Mucosa of gallbladder (tissue), 1 donor: ENCODE measurements around the gene SMARCB1. TPM values are rescaled to one million over a fixed set of nuclear protein-coding genes. Genes with fewer than 3 reads are reported as not detected.
A peak's percentile ranks its signal among the peaks of the same experiment; 100 is the strongest.

Experiments used
- DNase-seq: peaks from one replicate; pipeline ENCODE4 v3.0.0-alpha.2; 2020; ENCODE audit warnings: low spot score
- total RNA-seq: library from RNA; stranded (reverse); gene quantifications from one replicate; pipeline ENCODE4 v1.2.1, GENCODE V29; 2021
- donor health status: DM: no; HTN: no; CAD: no.

The SMARCB1 gene
- total RNA-seq, 1 donor from 2014 or later, result 70.7 TPM

DNA sequence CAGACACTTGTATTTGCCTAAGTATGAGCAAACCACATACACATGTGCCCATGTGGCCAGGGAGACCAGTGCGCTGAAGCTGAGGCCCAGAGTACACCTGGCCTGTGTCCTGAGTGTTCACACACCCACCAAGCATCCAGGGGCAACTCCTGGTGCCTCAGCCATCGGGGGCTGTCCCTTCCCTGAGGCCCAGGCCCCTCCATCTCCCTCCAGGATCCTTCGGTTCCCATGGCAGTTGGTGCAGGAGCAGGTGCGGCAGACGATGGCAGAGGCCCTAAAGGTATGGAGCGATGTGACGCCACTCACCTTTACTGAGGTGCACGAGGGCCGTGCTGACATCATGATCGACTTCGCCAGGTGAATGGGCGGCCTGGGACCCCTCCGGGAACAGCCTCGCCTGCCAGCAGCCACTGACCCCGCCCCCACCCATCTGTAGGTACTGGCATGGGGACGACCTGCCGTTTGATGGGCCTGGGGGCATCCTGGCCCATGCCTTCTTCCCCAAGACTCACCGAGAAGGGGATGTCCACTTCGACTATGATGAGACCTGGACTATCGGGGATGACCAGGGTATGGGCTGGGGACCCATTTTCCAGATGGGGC is 6.5 kb upstream of the SMARCB1 start:
- DNase-seq, result no peak

DNA sequence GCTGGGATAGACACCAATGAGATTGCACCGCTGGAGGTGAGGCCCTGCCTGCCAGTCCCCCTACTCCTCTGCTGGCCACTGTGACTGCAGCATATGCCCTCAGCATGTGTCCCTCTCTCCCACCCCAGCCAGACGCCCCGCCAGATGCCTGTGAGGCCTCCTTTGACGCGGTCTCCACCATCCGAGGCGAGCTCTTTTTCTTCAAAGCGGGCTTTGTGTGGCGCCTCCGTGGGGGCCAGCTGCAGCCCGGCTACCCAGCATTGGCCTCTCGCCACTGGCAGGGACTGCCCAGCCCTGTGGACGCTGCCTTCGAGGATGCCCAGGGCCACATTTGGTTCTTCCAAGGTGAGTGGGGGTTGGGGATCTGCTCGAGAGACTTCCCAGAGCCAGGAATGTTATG is 5.7 kb upstream of the SMARCB1 start:
- DNase-seq, result no peak

DNA sequence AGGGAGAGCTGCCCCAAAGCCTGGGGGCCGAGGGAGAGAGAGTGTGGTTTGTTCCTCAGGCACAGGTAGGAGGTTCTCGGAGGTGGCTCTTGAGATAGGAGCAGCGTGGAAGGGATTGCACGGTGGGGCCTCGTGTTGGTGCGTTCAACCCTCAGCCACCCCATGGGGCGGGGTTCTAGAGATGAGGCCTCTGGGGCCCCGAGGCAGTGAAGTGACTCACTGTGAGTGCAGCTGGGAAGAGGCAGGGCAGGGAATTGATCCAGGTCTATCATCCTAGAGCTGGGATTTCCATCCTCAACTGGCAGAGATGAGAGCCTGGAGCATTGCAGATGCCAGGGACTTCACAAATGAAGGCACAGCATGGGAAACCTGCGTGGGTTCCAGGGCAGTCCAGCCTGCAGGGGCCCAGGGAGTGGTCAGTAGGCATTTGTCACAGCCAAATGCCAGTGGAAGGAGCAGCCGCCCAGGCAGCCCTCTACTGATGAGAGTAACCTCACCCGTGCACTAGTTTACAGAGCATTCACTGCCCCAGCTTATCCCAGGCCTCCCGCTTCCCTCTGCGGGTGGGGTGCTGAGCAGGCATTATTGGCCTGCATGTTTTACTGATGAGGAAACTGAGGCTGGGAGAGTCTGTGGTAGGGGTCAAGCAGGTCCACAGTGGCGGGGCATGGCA is 5.1 kb upstream of the SMARCB1 start:
- DNase-seq, result no peak

DNA sequence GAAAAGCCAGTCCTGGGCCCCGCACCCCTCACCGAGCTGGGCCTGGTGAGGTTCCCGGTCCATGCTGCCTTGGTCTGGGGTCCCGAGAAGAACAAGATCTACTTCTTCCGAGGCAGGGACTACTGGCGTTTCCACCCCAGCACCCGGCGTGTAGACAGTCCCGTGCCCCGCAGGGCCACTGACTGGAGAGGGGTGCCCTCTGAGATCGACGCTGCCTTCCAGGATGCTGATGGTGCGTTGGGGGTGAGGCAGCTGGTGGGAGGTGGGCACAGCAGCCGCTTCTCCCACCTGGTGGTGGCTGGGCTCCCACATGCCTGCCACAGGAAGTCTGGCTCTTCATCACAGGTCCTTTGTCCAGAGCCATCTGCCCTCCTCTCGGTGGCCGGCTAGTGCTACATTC is 4.5 kb upstream of the SMARCB1 start:
- no peak for DNase-seq

DNA sequence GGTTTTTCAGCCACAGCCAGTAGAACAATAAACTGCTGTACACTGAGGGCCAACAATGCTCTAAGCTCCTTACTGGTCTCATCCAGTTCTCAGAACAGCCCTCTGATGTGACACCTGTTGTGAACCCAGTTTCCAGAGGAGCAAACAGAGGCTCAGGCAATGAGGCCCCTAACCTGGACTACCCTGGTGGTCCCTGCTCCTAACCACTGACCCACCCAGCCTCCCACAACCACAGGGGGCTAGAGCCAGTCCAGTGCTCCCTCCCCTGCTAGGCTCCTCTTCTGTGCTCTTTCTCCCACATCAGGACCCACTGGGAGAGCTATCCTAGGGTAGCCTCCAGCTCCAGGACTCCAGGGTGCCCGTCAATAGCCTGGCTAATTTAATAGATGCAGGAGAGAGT is 4.1 kb upstream of the SMARCB1 start:
- no peak for DNase-seq

DNA sequence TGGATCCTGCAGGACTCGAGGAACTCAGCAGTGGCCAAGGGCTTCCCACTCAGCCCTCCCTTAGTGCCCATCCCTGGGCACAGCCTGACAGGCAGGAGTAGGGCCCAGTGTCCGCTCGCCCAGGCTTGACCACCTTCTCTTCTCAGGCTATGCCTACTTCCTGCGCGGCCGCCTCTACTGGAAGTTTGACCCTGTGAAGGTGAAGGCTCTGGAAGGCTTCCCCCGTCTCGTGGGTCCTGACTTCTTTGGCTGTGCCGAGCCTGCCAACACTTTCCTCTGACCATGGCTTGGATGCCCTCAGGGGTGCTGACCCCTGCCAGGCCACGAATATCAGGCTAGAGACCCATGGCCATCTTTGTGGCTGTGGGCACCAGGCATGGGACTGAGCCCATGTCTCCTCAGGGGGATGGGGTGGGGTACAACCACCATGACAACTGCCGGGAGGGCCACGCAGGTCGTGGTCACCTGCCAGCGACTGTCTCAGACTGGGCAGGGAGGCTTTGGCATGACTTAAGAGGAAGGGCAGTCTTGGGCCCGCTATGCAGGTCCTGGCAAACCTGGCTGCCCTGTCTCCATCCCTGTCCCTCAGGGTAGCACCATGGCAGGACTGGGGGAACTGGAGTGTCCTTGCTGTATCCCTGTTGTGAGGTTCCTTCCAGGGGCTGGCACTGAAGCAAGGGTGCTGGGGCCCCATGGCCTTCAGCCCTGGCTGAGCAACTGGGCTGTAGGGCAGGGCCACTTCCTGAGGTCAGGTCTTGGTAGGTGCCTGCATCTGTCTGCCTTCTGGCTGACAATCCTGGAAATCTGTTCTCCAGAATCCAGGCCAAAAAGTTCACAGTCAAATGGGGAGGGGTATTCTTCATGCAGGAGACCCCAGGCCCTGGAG is 3.3 kb upstream of the SMARCB1 start:
- DNase-seq, result no peak

DNA sequence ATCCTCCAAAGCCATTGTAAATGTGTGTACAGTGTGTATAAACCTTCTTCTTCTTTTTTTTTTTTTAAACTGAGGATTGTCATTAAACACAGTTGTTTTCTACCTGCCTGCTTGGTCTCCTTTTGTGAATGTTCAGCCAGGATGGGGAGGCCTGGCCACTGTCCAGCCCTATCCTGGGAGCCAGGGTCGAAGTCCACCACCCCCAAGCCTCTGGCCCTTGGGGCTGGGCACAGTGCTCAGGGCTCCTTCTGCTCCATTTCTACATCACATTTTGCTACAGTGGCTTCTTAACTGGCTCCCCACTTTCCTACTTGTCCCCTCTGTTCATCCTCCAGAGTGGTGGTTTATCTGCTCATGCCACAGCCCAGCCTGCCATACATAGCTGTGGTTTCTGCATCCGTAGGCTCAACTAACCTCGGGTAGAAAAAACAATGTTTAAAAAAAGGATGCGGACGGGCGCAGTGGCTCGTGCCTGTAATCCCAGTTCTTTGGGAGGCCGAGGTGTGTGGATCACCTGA is 2.5 kb upstream of the SMARCB1 start:
- peak; percentile 66 for DNase-seq

DNA sequence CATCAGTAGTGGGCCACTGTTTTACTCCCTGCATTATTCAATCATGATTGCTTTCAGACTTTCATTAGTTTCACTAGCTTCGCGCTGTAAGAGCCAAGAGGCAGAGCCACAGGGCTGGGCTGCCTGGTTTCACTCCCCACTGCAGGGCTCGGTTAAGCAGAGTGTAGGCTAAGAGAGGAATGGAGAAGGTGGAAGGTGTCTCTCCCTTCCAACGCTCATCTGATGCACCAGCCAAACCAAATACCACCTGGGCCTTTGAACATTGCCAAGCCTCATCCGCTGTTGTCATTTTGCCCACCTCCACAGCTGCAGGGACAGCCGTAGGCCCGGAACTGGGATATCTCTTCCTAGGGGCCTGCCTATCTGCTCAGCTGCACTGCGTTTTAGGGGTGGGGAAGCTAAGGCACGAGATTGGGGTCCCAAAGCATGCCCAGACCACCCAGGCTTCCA is 480 bp upstream of the SMARCB1 start:
- DNase-seq, result no peak

DNA sequence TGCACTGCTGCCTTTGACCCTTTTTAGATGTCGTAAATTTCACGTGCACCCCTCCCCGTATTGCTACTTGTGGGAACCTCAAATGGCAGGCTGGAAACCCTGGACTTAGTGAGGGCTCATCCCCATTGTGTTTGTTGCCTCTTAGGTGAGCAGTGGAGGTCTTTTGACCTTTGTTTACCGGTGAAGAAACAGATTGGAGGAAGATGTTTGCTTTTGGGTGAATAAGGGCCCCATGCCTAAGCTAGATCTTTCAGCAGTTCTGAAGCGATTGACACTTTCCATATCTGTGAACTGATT is 782 bp downstream of the SMARCB1 start:
- no peak for DNase-seq

DNA sequence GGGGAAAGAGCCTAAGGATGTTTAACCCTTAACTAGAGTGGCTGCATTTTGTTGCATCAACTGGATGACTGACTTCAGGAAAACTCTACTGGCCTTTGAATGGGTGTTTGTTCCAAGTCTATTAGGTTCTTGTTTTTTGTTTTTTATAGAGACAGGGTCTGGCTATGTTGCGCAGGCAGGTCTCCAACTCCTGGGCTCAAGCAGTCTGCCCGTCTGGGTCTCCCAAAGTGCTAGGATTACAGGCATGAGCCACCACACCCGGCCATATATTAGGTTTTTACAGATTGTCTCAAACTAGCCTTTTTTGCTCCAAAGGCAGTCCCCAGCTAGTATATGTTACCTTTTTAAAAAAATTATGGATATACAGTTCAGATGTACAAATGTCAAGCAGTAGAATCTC is 1.1 kb downstream of the SMARCB1 start:
- no peak for DNase-seq

DNA sequence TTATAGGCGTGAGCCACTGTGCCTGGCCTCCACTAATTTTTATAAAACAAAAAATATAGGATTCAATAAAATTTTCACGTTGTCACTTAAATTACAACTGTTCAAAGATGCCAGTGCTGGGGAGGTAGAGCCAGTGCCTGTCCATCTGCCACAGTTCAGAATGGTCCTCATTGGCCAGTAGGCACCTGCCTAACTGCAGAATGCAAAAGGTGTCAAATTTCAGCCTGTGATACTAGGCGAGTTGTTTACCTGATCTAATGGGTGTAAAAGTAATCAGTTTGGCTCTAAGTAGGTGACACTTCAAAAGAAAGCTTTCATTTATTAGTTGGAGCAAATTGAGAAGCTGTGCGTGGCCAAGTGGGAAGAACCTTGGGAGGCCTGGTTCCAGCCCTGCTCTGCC is 2.4 kb downstream of the SMARCB1 start:
- no peak for DNase-seq

DNA sequence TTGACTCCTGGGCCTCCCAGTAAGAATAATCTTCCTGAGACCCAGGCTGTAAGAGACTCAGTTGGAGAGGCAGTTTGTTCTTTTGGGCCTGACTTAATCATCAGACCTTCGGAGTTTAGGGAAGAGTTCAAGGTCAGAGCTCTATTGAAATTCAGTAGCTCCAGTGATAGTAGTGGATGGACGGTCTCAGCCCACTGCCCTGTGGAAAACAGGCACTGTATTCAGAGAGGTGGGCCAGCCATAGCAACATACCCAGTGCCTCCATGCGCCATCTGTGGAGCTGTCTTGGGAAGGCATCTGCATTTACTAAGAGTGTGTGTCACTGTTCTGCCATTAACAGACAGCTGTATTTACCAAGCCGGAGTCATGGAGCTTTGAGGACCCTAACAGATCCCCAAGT is 2.9 kb downstream of the SMARCB1 start:
- no peak for DNase-seq

DNA sequence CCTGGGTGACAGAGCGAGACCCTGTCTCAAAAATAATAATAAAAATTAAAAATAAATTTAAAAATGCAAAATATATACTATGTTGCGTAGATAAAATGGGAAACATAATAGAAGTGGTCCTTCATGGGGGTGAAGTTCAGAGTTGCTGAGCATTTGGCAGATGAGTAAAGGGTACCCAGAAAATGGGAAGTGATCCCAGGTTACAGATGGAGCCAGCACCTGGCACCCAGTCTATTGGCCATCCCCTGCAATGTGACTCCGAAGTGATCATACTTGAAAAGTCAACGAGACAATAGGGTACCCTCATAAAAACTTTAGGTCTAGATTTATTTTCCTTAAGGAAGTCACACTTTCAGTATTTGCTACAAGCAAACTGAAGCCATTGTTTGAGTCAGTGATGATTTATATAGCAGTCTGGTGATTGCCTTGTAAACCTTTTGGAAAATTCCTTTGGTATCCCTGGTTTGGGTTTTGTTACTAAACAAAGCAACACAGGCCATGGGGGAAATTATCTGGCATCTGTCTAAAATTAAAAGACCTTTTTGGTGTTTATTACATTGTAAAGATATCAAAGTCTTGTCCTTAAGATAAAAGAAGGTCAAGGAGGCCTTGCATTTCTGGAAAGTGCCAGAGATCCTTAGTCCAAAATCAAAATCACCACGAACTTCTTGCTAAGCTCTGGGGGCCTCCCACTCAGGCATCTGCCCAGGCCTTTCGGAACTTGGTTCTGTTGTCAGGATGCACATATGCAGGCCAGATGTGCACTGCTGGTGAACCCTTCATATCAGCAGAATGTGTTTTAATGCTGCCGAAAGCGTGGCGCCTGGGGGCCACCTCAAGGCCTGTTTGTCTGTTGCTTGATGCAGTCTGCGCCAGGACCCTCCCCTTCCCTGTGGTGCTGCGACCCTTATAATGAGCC is 4.3 kb downstream of the SMARCB1 start:
- DNase-seq, result no peak

DNA sequence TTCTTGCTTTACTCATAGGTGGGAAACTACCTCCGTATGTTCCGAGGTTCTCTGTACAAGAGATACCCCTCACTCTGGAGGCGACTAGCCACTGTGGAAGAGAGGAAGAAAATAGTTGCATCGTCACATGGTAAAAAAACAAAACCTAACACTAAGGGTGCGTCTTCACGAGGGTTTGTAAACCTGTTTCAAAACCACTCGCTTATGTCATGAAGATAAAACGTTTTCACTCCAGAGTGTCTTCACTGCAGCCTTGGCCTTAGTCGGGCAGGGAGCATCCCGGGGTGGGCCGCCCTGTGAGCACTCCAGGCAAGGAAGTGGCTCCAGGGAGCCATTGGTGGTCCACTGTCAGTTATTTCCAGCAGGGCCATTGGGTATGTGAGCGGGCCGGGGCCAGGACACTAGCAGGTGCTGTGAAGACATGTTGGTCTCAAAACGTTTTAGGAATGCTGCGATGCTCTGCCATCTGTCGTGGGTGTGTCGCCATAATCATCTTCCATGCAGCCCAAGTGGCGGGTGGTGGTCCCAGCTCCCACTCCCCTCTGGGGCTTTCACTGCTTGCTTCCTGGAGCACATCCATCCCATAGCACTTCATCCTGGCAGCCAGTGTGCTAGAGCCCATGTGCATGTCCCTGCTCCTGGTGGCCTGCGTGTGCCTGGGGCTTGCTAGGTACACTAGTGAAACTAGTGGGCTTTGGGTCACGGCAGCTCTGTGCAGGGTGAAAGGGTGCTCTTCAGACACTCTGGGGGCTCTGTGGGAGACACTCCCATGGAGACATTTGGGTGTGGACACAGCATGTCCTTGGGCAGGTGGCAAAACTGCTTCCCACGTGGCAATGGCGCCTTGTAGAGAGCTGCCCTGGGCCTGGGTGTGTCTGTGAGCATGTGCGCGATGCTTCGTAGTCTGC is 5.2 kb downstream of the SMARCB1 start:
- DNase-seq, result no peak

DNA sequence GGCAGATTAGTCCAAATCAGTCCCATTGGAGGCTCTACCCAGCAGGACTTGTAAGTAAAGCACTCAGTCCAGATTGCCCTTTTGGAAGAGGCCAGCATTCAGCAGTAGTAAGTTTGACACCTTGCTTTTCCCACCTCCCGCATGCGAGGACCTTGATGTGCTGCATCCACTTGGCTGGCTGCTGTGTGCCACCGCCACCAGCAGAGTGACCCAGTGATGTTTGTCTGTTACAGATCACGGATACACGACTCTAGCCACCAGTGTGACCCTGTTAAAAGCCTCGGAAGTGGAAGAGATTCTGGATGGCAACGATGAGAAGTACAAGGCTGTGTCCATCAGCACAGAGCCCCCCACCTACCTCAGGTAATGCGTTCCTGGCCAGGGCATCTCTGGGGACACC is 6.6 kb downstream of the SMARCB1 start:
- DNase-seq, result no peak

DNA sequence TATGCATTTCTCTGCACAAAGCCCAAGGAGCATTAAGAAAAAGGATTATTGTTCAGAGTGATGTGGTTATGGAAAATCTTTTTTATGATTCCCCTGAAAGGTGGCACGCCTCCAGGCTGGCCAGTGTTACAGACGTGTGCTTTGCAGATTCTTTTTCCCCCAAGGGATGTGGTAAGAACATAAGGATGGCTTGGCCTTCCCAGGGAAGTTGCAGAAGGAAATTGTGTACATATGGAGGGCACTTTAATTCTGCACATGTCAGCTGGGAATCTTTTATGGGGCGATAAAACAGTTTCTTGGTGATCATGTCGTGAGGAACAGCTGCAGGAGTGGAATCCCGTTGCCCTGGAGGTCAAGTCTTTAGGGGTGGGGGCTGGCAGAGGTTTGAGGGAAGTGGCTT is 9.7 kb downstream of the SMARCB1 start:
- no peak for DNase-seq

DNA sequence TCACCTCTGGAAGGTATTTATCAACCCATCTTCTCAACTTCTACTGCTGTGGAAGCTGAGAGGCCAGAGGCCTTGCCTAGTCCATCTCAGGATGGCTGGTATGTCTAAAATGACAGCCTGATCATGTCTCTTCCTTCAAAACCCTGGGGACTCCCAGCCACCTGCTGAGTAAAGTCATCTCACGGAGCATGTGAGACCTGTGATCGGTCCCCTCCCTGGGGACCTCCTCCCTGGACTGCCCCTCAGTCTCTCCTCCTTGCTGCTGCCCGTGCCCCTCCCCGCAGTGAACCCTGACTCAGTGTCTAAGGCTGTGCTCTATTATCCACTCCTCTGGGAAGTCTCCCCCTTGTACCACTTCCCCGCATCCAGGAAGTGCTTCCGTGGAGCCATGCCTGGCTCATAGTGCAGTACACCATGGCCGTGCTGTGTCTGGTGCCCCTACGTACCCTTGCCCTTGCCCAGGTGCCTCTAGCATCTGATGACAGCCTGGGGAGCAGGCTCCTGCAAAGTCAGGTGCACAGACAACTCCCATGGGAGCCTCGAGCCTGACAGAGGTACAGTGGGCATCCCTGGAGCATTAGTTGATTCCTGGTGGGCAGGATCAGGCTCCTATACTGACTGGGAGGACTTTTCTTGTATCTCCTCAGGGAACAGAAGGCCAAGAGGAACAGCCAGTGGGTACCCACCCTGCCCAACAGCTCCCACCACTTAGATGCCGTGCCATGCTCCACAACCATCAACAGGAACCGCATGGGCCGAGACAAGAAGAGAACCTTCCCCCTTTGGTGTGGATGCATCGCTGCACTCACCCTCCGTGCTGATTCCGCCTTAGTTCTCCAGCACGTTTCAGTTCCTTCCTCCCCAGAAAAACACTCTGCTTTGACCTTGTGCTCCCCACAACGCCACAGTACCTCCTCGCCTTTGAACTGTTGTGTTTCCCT is 13.8 kb downstream of the SMARCB1 start:
- no peak for DNase-seq

DNA sequence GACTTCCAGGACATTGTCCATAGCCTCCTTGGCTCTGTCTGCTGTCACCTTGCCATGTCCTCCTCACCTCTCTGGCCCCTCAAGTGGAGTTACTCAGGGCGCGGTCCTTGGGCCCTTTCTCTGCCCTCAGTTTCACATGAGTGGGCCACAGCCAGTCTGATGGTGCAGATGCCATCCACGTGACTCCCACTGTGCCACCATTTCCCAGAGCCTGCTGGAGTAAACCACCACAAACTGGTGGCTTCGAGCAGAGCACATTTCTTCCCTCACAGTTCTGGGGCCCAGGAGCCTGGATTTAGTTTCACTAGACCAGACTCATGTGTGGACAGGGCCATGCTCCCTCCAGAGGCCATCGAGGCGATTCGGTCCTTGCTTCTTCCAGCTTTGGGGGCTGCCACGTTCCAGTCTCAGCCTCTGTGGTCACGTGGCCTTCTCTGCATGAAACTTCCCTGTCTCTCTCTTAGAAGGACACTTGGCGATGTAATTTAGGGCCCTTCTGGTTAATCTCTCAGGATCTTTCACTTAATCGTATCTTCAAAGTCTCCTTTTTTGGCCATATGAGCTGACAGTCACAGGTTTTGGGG is 14.6 kb downstream of the SMARCB1 start:
- no peak for DNase-seq

DNA sequence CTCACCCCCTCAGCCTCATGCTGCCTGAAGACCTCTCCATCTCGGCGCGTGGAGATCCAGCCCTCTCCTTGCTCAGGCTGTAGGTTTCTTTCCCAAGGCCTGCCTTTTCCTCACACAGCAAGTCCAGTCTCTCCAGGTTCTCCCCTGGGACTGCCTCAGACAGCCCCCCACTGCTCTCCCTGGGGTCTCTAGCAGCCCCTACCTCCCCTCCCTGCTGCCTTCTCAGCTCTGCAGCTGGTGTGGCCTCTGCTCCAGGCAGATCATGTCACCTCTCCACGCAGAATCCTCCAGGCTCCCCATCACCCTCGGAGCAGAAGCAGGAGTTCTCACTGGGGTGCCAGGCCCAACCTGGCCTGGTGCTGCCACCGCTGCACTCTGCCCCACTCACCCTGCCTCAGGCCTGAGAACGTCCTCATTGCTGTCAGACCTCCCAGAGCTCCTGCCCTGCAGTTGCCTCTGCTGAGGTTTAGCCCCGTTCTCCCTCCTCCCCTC is 15.2 kb downstream of the SMARCB1 start:
- DNase-seq, result no peak
